Neuronal stem cell (in vitro differentiated cells): ENCODE results near the gene NKIRAS1.

ENCODE experiments used
- DNase-seq: peaks from one replicate; pipeline ENCODE4 v3.0.0-alpha.2; 2013; ENCODE audit warnings: low spot score
- H2AFZ ChIP-seq: one replicate; pipeline ENCODE4 v1.6.1; 2013; ENCODE audit warnings: mild to moderate bottlenecking, low read length, inconsistent platforms
- H2AK5ac ChIP-seq: 2 replicates; pipeline ENCODE4 v1.6.1; 2013; ENCODE audit warnings: low read depth, mild to moderate bottlenecking, inconsistent platforms, low read length, moderate library complexity, mixed read lengths
- H2BK120ac ChIP-seq: 2 replicates; pipeline ENCODE4 v1.6.1; 2013; ENCODE audit warnings: low read depth, mild to moderate bottlenecking, inconsistent platforms, low read length, moderate library complexity, mixed read lengths
- H2BK12ac ChIP-seq: one replicate; pipeline ENCODE4 v1.6.1; 2013; ENCODE audit warnings: low read length, inconsistent platforms
- H2BK15ac ChIP-seq: 2 replicates; pipeline ENCODE4 v1.6.1; 2013; ENCODE audit warnings: mild to moderate bottlenecking, low read length, inconsistent platforms, mixed read lengths
- H2BK5ac ChIP-seq: one replicate; pipeline ENCODE4 v1.6.1; 2013; ENCODE audit warnings: inconsistent platforms, mild to moderate bottlenecking, low read length, moderate library complexity
- H3K14ac ChIP-seq: one replicate; pipeline ENCODE4 v1.6.1; 2013; ENCODE audit warnings: low read length, inconsistent platforms
- H3K18ac ChIP-seq: 2 replicates; pipeline ENCODE4 v1.6.1; 2013; ENCODE audit warnings: low read length, inconsistent platforms
- H3K23ac ChIP-seq: 2 replicates; pipeline ENCODE4 v1.6.1; 2013; ENCODE audit warnings: low read depth, mild to moderate bottlenecking, mixed read lengths, low read length, inconsistent platforms; ENCODE audit not compliant: poor library complexity
- H3K27ac ChIP-seq: replicated peaks from 3 replicates; pipeline ENCODE4 v1.5.1; 2013; ENCODE audit warnings: low read length, inconsistent platforms
- H3K27me3 ChIP-seq, 3 experiments: 2 replicates each; pipeline ENCODE4 v1.6.1; 2013; ENCODE audit warnings: low read length in 3 of 3, mild to moderate bottlenecking in 2 of 3, inconsistent platforms in 1 of 3, low read depth in 1 of 3, mixed read lengths in 1 of 3, moderate library complexity in 1 of 3; ENCODE audit not compliant: control insufficient read depth in 3 of 3, insufficient read depth in 3 of 3
- H3K36me3 ChIP-seq, 2 donors: replicated peaks in 1 of 2; 2 replicates each; pipeline ENCODE4 v1.6.1; 2013; ENCODE audit warnings: low read length in 2 of 2; ENCODE audit not compliant: control insufficient read depth in 2 of 2, insufficient read depth in 2 of 2
- H3K4ac ChIP-seq: 2 replicates; pipeline ENCODE4 v1.6.1; 2013; ENCODE audit warnings: inconsistent platforms, mild to moderate bottlenecking, low read length, moderate library complexity
- H3K4me1 ChIP-seq, 2 donors: 1 replicate in 1 of 2; 2 replicates in 1 of 2; pipeline ENCODE4 v1.6.1; 2013; ENCODE audit warnings: low read length in 2 of 2, low read depth in 1 of 2; ENCODE audit not compliant: control insufficient read depth in 2 of 2, insufficient read depth in 1 of 2
- H3K4me2 ChIP-seq: one replicate; pipeline ENCODE4 v1.6.1; 2013; ENCODE audit warnings: mild to moderate bottlenecking, low read length, inconsistent platforms; ENCODE audit not compliant: insufficient read depth, poor library complexity, severe bottlenecking
- H3K4me3 ChIP-seq, 2 donors: 2 replicates each; pipeline ENCODE4 v1.5.1; 2013; ENCODE audit warnings: low read length in 2 of 2, mild to moderate bottlenecking in 2 of 2, inconsistent platforms in 1 of 2, moderate library complexity in 1 of 2
- H3K79me1 ChIP-seq: one replicate; pipeline ENCODE4 v1.6.1; 2013; ENCODE audit warnings: low read depth, mild to moderate bottlenecking, inconsistent platforms, low read length, moderate library complexity
- H3K9ac ChIP-seq: one replicate; pipeline ENCODE4 v1.6.1; 2013; ENCODE audit warnings: mild to moderate bottlenecking, low read depth, low read length, inconsistent platforms; ENCODE audit not compliant: poor library complexity
- H3K9me3 ChIP-seq, 2 donors: replicated peaks in 1 of 2; 2 replicates each; pipeline versions ENCODE3 to v1.6.1; 2013; ENCODE audit warnings: low read length in 2 of 2, mild to moderate bottlenecking in 2 of 2, inconsistent platforms in 1 of 2, low read depth in 1 of 2, mixed read lengths in 1 of 2, moderate library complexity in 1 of 2; ENCODE audit not compliant: control insufficient read depth in 2 of 2, insufficient read depth in 1 of 2
- H4K8ac ChIP-seq: one replicate; pipeline ENCODE4 v1.6.1; 2013; ENCODE audit warnings: low read depth, mild to moderate bottlenecking, inconsistent platforms, low read length, moderate library complexity
- H4K91ac ChIP-seq: one replicate; pipeline ENCODE4 v1.6.1; 2013; ENCODE audit warnings: low read length, low read depth, mild to moderate bottlenecking, inconsistent platforms; ENCODE audit not compliant: poor library complexity
- WGBS, 2 donors: extraction: QIAGEN DNeasy Blood & Tissue Kit; methylation state at CpG; one replicate each; pipeline ENCODE4 v1.1.7; 2013; ENCODE audit warnings: missing lambda C conversion rate in 2 of 2, mixed read lengths in 1 of 2; ENCODE audit not compliant: insufficient read length in 2 of 2, insufficient replicate concordance in 1 of 2; ENCODE audit errors: extremely low coverage in 2 of 2; 5-methylcytosine and 5-hydroxymethylcytosine counted together

NKIRAS1 gene

DNA sequence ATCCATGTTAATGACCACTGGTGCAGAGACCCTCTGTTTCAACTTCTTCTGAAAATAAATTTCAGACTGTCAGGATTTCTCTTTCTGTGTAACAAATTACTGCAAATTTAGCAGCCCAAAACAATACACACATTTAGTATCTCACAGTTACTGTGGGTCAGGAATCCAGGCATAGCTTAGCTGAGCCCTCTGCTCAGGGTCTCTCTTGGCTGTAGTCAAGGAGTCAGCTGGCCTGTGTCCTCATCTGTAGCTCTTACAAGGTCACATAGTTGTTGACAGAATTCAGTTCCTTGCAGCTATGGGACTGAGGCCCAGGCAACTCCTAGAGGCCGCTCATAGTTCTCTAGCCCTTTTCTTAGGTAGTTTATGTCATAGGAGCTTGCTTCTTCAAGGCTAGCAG lies 51.9 kb downstream of the NKIRAS1 start:
- H2BK15ac ChIP-seq = no peak overlapping the region
- H4K91ac ChIP-seq = no peak overlapping the region
- no peak overlapping the region for H3K18ac ChIP-seq
- no peak overlapping the region for H3K27ac ChIP-seq
- H2AK5ac ChIP-seq = no peak overlapping the region
- peaks cover 3% of the 10 kb centered on the region for H3K79me1 ChIP-seq
- H3K36me3 ChIP-seq = peaks cover 3 to 8% of the 10 kb centered on the region in 2 donors
- no CpG with 5 or more reads among the region's 1 CpG for WGBS, 2 donors
- no peaks in the 10 kb centered on the region for H3K27me3 ChIP-seq
- H2BK5ac ChIP-seq = no peak overlapping the region
- H3K4ac ChIP-seq = no peak overlapping the region
- H4K8ac ChIP-seq = no peak overlapping the region
- H3K9me3 ChIP-seq = peaks cover 0 to 3% of the 10 kb centered on the region in 2 donors
- no peak overlapping the region for H2AFZ ChIP-seq
- peaks cover 17 to 37% of the 10 kb centered on the region in 2 donors for H3K4me1 ChIP-seq
- no peak overlapping the region for H2BK120ac ChIP-seq
- no peak overlapping the region for H2BK12ac ChIP-seq
- DNase-seq = no peak
- no peak overlapping the region for H3K9ac ChIP-seq
- H3K4me2 ChIP-seq = no peak overlapping the region
- no peak overlapping the region for H3K4me3 ChIP-seq
- H3K23ac ChIP-seq = no peak overlapping the region
- no peak overlapping the region for H3K14ac ChIP-seq

DNA sequence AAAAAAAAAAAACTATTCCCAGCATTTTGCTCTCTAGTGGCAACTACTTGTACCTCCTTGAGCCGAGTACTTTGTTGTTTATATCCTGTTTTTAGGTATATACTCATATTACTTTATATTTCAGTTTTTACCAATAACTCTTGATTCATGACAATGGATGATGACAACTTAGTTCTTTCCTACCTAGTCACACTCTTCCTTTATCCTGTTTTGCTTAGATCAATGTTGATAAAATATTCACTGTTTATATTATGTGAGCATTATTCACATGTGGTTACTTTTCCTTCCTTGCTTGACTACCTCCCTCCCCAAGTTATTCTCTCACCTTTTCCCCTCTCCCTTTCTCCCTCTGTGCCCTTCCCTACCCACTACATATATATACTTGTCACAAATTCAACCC lies 53.7 kb downstream of the NKIRAS1 start:
- no peak overlapping the region for H4K8ac ChIP-seq
- H3K27ac ChIP-seq = no peak overlapping the region
- no peak overlapping the region for H3K4me2 ChIP-seq
- H2AK5ac ChIP-seq = no peak overlapping the region
- no peak overlapping the region for H3K23ac ChIP-seq
- no peak overlapping the region for H2BK120ac ChIP-seq
- no CpG with 5 or more reads among the region's 1 CpG for WGBS, 2 donors
- H3K18ac ChIP-seq = no peak overlapping the region
- H3K79me1 ChIP-seq = peaks cover 3% of the 10 kb centered on the region
- no peak overlapping the region for H3K4ac ChIP-seq
- H3K4me1 ChIP-seq = peaks cover 18 to 37% of the 10 kb centered on the region in 2 donors
- H3K4me3 ChIP-seq = no peak overlapping the region
- no peak overlapping the region for H2BK15ac ChIP-seq
- no peak for DNase-seq
- H2BK12ac ChIP-seq = no peak overlapping the region
- no peak overlapping the region for H4K91ac ChIP-seq
- no peak overlapping the region for H3K9ac ChIP-seq
- H3K9me3 ChIP-seq = peaks cover 0 to 3% of the 10 kb centered on the region in 2 donors
- H2BK5ac ChIP-seq = no peak overlapping the region
- peaks cover 4 to 8% of the 10 kb centered on the region in 2 donors for H3K36me3 ChIP-seq
- no peaks in the 10 kb centered on the region for H3K27me3 ChIP-seq
- H3K14ac ChIP-seq = no peak overlapping the region
- H2AFZ ChIP-seq = no peak overlapping the region

GRCh38 chr3:23861689-23862088 lies 55.1 kb downstream of the NKIRAS1 start:
- no CpG with 5 or more reads among the region's 9 CpGs for WGBS, 2 donors
- H2AFZ ChIP-seq = no peak overlapping the region

GRCh38 chr3:23859839-23860382 lies 56.9 kb downstream of the NKIRAS1 start:
- H3K36me3 ChIP-seq = peaks cover 4 to 8% of the 10 kb centered on the region in 2 donors
- H2BK12ac ChIP-seq = no peak overlapping the region
- no peak overlapping the region for H3K27ac ChIP-seq
- no peak overlapping the region for H3K4ac ChIP-seq
- H2BK5ac ChIP-seq = no peak overlapping the region
- peaks cover 4 to 12% of the 10 kb centered on the region in 2 donors for H3K4me1 ChIP-seq
- WGBS, 2 donors = no CpG with 5 or more reads among the region's 7 CpGs
- H3K23ac ChIP-seq = no peak overlapping the region
- no peak overlapping the region for H3K18ac ChIP-seq
- no peak overlapping the region for H3K4me3 ChIP-seq
- H4K8ac ChIP-seq = no peak overlapping the region
- H3K9me3 ChIP-seq = peaks cover 0 to 3% of the 10 kb centered on the region in 2 donors
- H2BK120ac ChIP-seq = no peak overlapping the region
- H3K27me3 ChIP-seq = no peaks in the 10 kb centered on the region
- H3K14ac ChIP-seq = no peak overlapping the region
- H2AK5ac ChIP-seq = no peak overlapping the region
- H2AFZ ChIP-seq = no peak overlapping the region
- H4K91ac ChIP-seq = no peak overlapping the region
- DNase-seq = no peak
- H2BK15ac ChIP-seq = no peak overlapping the region
- H3K9ac ChIP-seq = peak overlapping the region; percentile 36
- H3K79me1 ChIP-seq = peaks cover 3% of the 10 kb centered on the region
- no peak overlapping the region for H3K4me2 ChIP-seq

More at GRCh38 chr3:23861689-23862088, 55.1 kb downstream of the NKIRAS1 start:
- no peak overlapping the region for H3K18ac ChIP-seq
- no peak overlapping the region for H2AK5ac ChIP-seq
- H3K14ac ChIP-seq = no peak overlapping the region
- no peak overlapping the region for H4K91ac ChIP-seq
- H3K23ac ChIP-seq = no peak overlapping the region
- H3K9me3 ChIP-seq = peaks cover 0 to 3% of the 10 kb centered on the region in 2 donors
- H3K79me1 ChIP-seq = peaks cover 3% of the 10 kb centered on the region
- H4K8ac ChIP-seq = no peak overlapping the region
- H3K4me1 ChIP-seq = peaks cover 18 to 25% of the 10 kb centered on the region in 2 donors
- no peak overlapping the region for H2BK5ac ChIP-seq
- no peak overlapping the region for H3K27ac ChIP-seq
- no peak overlapping the region for H2BK120ac ChIP-seq
- no peak overlapping the region for H2BK15ac ChIP-seq
- H2BK12ac ChIP-seq = no peak overlapping the region
- no peak overlapping the region for H3K4ac ChIP-seq
- DNase-seq = no peak
- H3K9ac ChIP-seq = peak overlapping the region; percentile 24
- peaks cover 4 to 8% of the 10 kb centered on the region in 2 donors for H3K36me3 ChIP-seq
- H3K27me3 ChIP-seq = no peaks in the 10 kb centered on the region
- H3K4me2 ChIP-seq = no peak overlapping the region
- no peak overlapping the region for H3K4me3 ChIP-seq
